Measurements from ENCODE around the gene MRPL1.
A peak's percentile ranks its signal among the peaks of the same experiment; 100 is the strongest.

The MRPL1 gene

GRCh38 chr4:77862478-77863216 lies at the start of gene MRPL1:
Gene MRPL1 (plus strand): TSS chr4:77862830. CDS start chr4:77862849, 19 bp downstream.
- DNase-seq (ENCODE audit: low read depth in 1 of 2, low spot score in 1 of 2) = peak; percentile 71 to 74

GRCh38 chr4:77815636-77816035 lies 47.0 kb upstream of the MRPL1 start:
- no peak for DNase-seq (ENCODE audit: low read depth in 1 of 2, low spot score in 1 of 2)

- no peak for DNase-seq (ENCODE audit: low read depth in 1 of 2, low spot score in 1 of 2)
These were observed 46.1 kb upstream of the MRPL1 start for GRCh38 chr4:77816546-77816945.

- DNase-seq (ENCODE audit: low read depth in 1 of 2, low spot score in 1 of 2) = no peak
These were observed 45.1 kb upstream of the MRPL1 start for GRCh38 chr4:77817304-77818072.

GRCh38 chr4:77818073-77818601 lies 44.5 kb upstream of the MRPL1 start:
- peak in 1 of 2 donors; percentile 20 for DNase-seq (ENCODE audit: low read depth in 1 of 2, low spot score in 1 of 2)

- peak; percentile 15 to 42 for DNase-seq (ENCODE audit: low read depth in 1 of 2, low spot score in 1 of 2)
These were observed 43.8 kb upstream of the MRPL1 start, which contains the start of gene CNOT6L for GRCh38 chr4:77818602-77819403. Gene CNOT6L (minus strand): TSS chr4:77819368. CDS start chr4:77819308, 60 bp downstream.

GRCh38 chr4:77819404-77819842 lies 43.2 kb upstream of the MRPL1 start:
- peak; percentile 63 to 75 for DNase-seq (ENCODE audit: low read depth in 1 of 2, low spot score in 1 of 2)

GRCh38 chr4:77819843-77820648 lies 42.6 kb upstream of the MRPL1 start:
- DNase-seq (ENCODE audit: low read depth in 1 of 2, low spot score in 1 of 2) = peak; percentile 90 to 93

- no peak for DNase-seq (ENCODE audit: low read depth in 1 of 2, low spot score in 1 of 2)
These were observed 41.7 kb upstream of the MRPL1 start for GRCh38 chr4:77820649-77821561.

- DNase-seq (ENCODE audit: low read depth in 1 of 2, low spot score in 1 of 2) = peak in 1 of 2 donors; percentile 8
These were observed 40.9 kb upstream of the MRPL1 start for GRCh38 chr4:77821775-77822174.

GRCh38 chr4:77826275-77826674 lies 36.4 kb upstream of the MRPL1 start:
- no peak for DNase-seq (ENCODE audit: low read depth in 1 of 2, low spot score in 1 of 2)

GRCh38 chr4:77827343-77827742 lies 35.3 kb upstream of the MRPL1 start:
- no peak for DNase-seq (ENCODE audit: low read depth in 1 of 2, low spot score in 1 of 2)

- DNase-seq (ENCODE audit: low read depth in 1 of 2, low spot score in 1 of 2) = no peak
These were observed 29.4 kb upstream of the MRPL1 start for GRCh38 chr4:77833126-77833724.

GRCh38 chr4:77834403-77834802 lies 28.2 kb upstream of the MRPL1 start:
- DNase-seq (ENCODE audit: low read depth in 1 of 2, low spot score in 1 of 2) = no peak

GRCh38 chr4:77843628-77844027 lies 19.0 kb upstream of the MRPL1 start:
- no peak for DNase-seq (ENCODE audit: low read depth in 1 of 2, low spot score in 1 of 2)

- DNase-seq (ENCODE audit: low read depth in 1 of 2, low spot score in 1 of 2) = no peak
These were observed 18.3 kb upstream of the MRPL1 start for GRCh38 chr4:77844363-77844762.

- DNase-seq (ENCODE audit: low read depth in 1 of 2, low spot score in 1 of 2) = no peak
These were observed 17.2 kb upstream of the MRPL1 start for GRCh38 chr4:77845400-77845799.

GRCh38 chr4:77845929-77846328 lies 16.7 kb upstream of the MRPL1 start:
- no peak for DNase-seq (ENCODE audit: low read depth in 1 of 2, low spot score in 1 of 2)

- no peak for DNase-seq (ENCODE audit: low read depth in 1 of 2, low spot score in 1 of 2)
These were observed 14.1 kb upstream of the MRPL1 start for GRCh38 chr4:77848508-77848907.

Data from stimulated activated CD4-positive, alpha-beta T cell treated with anti-CD3 and anti-CD28 coated beads, Interleukin-15, amount 100 ng/mL, for 1 hour (primary cell).